GM21360 (cell line): ENCODE data around the gene CEP70.
"Not testable (repeated sequence)": the region's sequence is repeated elsewhere in the genome, so short reads cannot be mapped to it uniquely, and the experiment has no call there.

Experiments used
- ATAC-seq: cut with Tn5 transposase; IDR thresholded peaks from one replicate; pipeline ENCODE4 v1.9.1; 2021; ENCODE audit warnings: mild to moderate bottlenecking, moderate library complexity; ENCODE audit not compliant: unreplicated experiment

CEP70 gene, protein sequence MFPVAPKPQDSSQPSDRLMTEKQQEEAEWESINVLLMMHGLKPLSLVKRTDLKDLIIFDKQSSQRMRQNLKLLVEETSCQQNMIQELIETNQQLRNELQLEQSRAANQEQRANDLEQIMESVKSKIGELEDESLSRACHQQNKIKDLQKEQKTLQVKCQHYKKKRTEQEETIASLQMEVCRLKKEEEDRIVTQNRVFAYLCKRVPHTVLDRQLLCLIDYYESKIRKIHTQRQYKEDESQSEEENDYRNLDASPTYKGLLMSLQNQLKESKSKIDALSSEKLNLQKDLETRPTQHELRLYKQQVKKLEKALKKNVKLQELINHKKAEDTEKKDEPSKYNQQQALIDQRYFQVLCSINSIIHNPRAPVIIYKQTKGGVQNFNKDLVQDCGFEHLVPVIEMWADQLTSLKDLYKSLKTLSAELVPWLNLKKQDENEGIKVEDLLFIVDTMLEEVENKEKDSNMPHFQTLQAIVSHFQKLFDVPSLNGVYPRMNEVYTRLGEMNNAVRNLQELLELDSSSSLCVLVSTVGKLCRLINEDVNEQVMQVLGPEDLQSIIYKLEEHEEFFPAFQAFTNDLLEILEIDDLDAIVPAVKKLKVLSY

DNA sequence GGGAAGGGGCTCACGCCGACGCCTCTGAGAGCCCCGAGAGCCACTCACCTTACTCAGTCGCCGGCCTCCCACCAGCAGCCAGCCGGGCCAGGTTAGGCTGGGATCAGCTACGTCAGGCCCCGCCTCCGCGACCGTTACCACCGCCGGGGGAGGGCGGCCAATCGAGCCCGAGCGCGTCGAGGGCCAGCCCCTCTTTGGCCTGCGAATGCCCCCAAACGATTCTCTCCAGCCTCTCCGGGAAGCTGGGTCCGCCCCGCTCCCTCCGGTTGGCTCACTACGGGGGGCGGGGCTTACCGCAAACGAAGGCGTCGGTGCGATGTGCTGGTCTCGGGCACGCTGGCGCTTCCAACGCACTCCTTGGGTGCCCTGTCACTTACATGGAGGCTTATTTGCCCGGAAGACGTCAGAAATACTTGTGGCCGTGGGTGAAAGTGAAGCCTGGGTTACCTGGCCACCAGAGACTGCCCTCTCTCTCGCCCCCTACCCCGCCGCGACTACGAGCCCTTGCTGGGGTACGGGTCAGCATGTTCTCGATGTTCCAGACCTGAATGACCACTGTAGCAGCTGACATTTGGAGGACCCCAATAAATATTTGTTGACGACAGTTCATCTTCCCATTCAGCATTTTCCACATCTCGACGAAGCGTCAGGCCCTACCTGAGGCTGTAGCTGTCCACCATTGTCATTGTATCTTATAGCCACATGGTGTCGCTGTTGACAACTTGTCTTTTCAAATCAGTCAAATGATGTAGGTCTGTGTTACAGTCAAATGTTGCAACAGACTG lies at the start of gene CEP70:
CEP70 (minus strand) TSS at position 111 of the 785 bp plus-strand sequence. CDS start 21,333 bp downstream, outside the sequence.
- peak; percentile 81 for ATAC-seq

DNA sequence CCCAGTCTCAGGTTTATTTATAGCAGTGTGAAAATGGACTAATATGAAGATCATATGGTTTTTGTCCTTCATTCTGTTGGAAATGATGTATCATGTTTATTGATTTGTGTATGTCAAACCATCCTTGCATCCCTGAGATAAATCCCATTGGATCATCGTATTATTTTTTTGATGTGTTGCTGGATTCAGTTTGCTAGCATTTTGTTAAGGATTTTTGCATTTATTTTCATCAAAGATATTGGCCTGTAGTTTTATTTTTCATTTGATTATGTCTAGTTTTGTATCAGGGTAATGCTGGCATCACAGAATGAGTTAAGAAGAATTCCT lies 48.8 kb upstream of the CEP70 start:
- ATAC-seq = no peak

DNA sequence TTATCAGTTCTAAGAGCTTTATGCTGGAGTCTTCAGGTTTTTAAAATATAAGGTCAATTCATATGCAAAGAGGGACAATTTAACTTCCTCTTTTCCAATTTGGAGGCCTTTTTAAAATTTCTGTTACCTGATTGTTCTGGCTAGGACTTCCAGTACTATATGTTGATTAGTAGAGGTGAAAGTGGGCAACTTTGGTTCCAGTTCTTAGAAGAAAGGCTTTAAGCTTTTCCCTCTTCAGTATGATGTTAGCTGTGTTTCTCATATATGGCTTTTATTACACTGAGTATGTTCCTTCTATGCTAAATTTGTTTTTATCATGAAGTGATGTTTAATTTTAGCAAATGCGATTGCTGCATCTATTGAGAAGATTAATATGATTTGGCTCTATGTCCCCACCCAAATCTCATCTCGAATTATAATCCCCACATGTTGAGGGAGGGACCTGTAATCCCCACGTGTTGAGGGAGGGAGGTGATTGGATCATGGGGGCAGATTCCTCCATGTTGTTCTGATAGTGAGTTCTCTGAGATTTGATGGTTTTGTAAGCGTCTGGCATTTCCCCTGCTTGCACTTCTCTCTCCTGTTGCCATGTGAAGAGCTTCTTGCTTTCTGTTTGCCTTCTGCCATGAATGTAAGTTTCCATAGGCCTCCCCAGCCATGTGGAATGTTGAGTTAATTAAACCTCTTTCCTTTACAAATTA lies 48.3 kb upstream of the CEP70 start:
- ATAC-seq = no peak

DNA sequence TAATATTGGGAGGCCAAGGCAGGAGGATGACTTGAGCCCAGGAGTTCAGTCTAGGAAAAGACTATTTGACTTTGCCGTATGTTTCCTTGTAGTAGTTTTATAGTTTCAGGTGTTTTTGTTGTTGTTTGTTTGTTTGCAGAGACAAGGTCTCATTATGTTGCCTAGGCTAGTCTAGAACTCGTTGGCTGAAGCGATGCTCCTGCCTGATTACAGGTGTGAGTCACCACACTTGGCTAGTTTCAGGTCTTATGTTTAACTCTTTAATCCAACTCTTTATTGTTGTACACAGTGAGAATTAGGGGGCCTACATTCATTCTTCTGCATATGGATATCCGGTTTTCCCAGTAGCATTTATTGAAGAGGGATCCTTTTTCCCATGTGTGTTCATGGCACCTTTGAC lies 46.5 kb upstream of the CEP70 start:
- no peak for ATAC-seq

DNA sequence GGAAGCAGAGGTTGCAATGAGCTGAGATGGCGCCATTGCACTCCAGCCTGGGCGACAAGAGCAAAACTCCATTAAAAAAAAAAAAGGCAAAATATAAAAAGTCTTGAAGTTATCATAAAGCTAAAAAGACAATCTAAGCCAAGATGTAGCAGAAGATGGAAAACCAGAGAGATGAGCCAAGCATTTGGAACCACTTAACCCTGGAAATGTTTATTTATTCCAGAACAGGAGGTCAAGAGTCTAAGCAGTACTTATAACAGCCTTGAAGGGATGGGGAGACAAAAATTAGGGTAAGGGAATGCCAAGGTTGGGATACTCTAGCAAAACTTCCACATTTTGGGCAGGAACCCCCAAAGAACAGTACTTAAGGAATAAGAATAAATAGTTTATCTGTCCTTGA lies 44.6 kb upstream of the CEP70 start:
- no peak for ATAC-seq

DNA sequence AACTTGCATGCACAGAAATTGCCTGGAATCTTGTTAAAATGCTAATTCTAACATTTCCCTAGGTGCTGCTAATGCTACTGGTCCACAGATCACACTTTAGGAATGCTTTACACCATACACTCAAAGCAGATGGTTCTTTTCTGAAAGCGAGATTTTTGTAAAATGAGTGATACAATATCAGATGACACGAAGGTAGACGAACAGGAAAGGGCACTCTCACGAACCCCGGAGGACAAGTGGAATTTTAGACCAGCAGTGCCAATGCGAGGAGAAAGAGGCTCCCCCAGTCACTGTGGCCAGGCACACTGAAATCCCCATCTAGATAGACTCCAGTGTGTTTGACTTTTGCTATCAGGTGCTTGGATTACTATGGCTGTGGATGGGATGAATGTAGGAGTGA lies 35.5 kb upstream of the CEP70 start:
- no peak for ATAC-seq

DNA sequence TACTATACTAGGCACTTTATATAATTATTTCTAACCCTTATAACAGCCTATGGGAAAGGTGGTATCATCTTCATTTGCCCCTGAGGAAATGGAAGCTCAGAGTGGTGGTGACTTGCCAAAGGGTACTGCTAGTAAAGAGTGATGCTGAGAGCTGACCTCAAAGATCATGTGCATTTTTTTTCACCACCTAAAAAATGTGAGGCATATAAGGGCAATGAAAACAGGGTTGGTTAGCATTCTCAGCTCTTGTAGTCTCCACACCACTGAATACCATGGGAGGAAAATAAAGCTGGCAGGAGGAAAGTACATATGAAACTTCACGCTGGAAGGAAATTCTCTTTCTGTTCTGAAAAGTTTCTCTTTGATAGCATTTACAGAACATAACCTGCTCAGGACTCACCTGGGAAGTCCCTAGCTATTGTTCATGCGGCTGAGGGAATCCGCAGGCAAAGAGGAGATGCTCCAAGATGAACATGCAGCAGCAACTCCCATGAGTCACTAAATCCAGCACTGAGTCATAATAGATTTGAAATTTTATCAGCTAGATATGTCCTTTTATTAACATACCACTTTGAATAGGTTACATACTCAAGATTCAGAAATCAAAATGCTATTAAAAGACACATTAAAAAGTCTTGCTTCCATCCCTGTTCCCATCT lies 31.8 kb upstream of the CEP70 start:
- ATAC-seq = no peak

DNA sequence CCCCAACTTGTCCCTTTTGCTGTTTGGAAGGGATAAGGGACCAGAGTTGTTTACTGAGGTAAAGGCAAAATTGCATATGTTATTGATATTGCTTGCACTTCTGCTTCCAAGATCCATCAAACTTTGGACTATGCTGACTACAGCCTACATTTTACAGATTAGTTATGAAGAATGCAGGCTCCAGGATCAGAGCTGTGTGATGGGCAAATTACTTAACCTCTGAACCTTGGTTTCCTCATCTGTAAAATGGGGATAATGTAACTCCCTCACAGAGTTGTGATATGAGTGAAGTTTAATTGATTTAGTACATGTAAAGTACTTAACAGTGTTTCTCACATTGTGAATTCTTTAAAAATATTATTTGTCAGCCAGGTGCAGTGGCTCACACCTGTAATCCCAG lies 30.5 kb upstream of the CEP70 start:
- no peak for ATAC-seq

DNA sequence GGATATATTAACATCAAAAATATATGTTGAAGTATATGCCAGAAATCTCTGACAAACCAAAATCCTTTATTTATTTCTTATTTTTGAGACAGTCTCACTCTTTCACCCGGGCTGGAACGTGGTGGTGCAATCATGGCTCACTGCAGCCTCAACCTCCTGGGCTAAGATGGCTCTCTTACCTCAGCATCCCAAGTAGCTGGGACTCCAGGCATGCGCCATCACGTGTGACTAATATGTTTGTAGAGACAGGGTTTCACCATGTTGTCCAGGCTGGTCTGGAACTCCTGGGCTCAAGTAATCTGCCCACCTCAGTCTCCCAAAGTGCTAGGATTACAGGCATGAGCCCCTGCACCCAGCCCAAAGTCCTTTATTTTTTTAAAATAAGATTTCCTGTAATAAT lies 26.4 kb upstream of the CEP70 start:
- ATAC-seq = no peak

DNA sequence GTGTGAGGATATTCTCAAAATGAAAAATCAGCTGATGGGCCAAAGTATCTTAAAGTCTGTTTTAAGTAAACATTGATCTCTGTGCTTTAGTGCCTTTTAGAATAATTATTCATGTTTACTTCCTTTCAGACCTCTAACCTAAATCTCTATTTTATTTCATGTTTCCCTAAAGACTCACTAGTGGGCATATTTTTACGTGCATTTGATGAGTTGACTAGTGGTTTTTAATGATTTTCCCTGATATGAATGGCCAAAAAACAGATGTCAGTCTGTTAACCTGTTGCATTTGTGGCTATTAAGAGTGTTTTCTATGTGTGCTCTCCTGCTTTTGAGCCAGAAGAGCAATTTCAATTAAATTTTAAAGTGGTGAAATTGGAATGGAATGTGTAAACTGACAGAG lies 21.4 kb upstream of the CEP70 start:
- no peak for ATAC-seq

DNA sequence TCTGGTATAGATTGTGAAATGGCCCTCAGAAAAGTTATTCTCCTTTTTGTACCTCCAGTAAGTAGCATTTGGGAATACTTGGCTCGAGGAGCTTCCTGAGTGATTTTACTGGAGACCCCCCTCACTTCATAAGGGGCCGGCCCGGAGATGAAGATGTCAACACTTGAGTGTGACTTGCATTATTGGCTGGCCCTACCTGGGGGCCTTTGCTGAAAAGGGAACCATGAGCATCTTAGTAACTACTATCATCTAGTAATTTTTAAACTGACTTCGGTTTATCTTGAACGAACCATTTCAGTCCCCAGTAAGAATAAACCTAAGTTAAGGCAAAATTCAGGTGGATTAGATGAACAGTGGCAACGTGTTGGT lies 15.8 kb upstream of the CEP70 start:
- no peak for ATAC-seq

DNA sequence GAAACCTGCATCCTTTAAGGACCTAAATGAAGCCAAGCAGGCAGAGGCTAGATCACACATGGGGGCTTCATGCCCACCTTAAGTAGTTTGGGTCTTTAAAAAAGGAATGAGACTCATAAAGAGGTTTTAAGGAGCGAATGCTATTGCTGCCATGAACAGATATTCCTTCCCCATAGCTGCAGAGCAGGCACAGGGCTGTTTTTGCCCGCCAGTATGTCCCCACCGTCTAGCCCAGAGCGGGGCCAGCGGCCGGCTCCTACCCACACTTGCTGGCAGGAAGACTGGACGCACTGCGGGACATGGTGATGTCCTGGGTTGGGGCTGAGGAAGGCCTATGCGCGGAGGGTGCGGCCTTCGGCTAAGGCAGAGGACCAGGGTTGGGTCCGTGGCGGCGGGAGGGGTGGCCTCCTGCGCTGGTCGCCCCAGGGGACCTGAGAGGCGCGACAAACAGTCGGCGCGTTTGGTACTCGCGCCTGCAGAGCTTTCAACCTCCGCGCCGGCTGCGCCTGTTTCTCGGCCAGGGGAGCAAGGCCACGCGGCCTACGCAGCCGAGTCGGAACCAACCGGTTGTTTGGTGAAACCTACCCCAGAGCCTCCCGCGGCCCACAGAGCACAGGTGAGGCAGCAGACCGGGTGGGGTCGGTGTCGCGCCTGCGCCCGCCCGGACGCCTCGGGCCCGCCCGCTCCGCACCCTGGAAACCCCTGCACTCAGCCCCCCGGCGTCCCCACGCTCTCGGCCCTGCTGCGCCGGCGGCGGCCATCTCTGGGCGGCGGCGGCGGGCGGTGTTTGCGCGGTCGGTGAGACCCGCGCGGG lies 14.5 kb upstream of the CEP70 start, which contains the start of gene FAIM:
FAIM (plus strand) TSS at position 450 of the 814 bp plus-strand sequence. CDS start 10,956 bp downstream, outside the sequence.
- peak; percentile 69 for ATAC-seq

DNA sequence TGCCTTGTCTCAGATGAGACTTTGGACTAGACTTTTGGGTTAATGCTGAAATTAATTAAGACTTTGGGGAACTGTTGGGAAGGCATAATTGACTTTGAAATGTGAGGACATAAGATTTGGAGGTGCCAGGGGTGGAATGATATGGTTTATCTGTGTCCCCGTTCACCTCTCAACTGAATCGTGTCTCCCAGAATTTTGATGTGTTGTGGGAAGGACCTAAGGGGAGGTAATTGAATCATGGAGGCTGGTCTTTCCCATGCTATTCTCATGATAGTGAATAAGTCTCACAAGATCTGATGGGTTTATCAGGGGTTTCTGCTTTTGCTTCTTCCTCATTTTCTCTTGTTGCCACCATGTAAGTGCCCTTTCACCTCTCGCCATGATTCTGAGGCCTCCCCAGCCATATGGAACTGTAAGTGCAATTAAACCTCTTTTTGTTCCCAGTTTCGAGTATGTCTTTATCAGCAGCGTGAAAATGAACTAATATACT lies 10.1 kb upstream of the CEP70 start:
- not testable (repeated sequence) for ATAC-seq

DNA sequence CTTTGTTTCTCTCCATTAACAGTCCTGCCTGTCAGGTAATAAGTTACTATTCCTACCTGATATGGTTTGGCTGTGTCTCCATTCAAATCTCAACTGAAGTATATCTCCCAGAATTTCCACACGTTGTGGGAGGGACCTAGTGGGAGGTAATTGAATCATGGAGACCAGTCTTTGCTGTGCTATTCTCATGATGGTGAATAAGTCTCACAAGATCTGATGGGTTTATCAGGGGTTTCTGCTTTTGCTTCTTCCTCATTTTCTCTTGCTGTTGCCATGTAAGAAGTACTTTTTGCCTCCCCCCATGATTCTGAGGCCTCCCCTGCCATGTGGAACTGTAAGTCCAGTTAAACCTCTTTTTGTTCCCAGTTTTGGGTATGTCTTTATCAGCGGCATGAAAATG lies 7.6 kb upstream of the CEP70 start:
- ATAC-seq = not testable (repeated sequence)

DNA sequence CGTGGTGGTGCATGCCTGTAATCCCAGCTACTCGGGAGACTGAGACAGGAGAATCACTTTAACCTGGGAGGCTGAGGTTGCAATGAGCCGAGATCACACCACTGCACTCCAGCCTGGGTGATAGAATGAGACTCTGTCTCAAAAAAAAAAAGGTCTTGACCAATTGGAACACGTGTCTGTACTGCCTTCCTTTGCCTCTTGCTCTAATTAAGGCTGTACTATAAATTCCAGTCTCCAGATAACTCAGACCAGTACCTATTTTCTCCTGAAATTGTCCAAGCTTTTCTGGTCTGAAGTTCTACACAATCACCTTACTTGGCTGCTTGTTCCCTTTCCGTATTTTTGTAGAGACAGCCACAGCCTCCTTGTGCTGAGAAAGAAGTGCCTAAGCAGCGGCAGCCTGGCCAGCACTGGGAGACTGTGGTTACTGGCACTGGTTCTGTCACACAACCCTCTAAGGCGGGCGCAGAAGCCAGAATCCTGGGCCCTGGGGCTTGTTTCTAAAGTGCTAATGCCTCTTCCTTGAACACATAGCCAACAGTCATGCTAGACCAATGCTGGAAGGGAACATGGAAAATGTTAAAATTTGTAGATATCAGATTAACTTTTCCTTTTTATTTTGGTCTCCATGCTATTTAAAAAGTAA lies 6.2 kb upstream of the CEP70 start:
- no peak for ATAC-seq

DNA sequence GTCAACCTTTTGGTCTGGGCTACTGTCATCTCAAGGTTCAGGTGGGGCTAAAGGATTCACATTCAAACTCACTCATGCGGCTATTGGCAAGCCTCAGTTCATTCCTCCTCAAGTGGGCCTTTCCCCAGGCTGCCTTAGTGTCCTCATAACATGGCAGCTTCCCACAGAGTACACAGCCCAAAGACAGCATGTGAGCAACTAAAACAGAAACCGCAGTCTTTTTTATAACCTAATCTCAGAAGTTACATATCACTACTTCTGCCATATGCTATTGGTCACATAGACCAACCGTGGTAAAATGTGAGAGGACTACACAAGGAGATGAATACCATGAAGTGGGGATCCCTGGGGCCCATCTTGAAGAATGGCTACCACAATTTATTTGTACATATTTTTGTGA lies 4.5 kb upstream of the CEP70 start:
- ATAC-seq = no peak

DNA sequence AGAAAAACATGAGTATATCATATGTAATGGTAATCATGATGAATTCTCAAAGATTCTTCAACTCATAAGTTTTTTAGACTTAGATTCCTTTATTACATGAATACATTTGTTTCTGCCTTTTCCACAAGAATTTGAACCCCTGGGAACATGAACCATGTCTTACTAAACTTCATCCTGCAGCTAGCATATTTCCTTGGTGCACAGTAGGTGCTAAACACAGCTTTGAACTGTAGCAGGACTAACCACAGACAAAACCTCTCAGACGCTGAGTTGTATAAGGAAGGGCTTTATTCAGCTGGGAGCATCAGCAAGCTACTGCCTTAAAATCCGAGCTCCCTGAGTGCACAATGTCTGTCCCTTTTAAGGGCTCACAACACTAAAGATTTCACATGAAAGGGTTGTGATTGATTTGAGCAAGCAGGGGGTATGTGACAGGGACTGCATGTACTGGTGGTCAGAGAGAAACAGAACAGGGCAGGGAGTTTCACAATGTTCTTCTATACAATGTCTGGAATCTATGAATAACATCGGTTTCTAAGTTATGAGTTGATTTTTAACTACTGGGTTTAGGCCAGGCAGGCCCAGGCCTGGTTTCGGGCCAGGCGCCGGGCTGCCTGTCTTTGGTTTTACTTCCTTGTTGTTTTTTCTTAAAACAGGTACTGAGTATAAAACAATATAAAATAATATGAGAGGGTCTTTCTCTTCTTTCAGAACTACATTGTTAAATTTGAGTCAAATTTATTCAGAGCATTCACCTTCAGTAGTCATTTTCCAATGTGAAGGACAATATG lies 3.3 kb upstream of the CEP70 start:
- ATAC-seq = not testable (repeated sequence)

DNA sequence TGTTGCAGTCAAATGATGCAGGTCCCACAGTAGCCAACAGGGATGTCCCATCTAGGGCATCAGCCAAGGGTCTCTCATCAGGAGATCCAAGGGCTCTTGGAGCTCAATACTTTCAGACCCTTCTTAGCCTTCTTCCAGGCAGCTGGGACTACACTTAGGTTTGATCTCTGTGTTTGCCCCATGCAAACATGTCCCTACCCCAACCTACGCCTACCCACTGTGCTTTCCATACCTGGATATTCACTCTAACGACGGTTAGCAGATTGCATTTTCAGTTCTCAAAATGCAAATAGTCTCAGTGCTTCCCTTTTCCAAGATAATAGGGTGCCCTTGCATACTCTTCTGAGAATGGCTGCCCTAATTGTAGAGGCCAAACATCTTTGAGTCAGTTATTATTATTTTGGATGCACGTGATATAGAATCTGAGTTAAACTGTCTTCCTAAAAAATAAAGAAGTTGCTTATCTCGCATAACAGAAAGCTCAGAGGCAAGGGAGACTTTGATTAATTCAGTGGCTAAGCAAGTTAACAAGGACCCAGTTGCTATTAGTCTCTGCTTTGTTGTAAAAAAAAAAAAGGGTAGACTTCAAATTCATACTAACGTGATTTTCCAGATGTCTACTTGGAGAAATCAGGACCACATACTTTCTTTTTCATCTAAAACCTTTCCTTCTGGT lies 1.0 kb upstream of the CEP70 start:
- ATAC-seq = peak; percentile 18
